OCI-LY3 (cell line): ENCODE results near the gene NRG2.

ENCODE experiments used
- H2AFZ ChIP-seq: fragments of 200-600, 300-600 bp; shearing (Covaris generic); 2 replicates; pipeline ENCODE4 v1.6.0; 2014; ENCODE audit warnings: antibody characterized with exemption, low read depth, low read length
- H3K27ac ChIP-seq: fragments of 200-600, 300-600 bp; sonication (generic); 2 replicates; pipeline ENCODE4 v1.5.1; 2014; ENCODE audit warnings: mild to moderate bottlenecking, low read length, moderate library complexity, mixed read lengths
- H3K27me3 ChIP-seq: fragments of 200-600, 300-600 bp; sonication (generic); 2 replicates; pipeline ENCODE4 v1.6.1; 2014; ENCODE audit warnings: low read depth, low read length, mixed read lengths
- H3K36me3 ChIP-seq: fragments of 200-600, 300-600 bp; sonication (generic); replicated peaks from 2 replicates; pipeline ENCODE3; 2014; ENCODE audit warnings: low read depth, low read length, mixed read lengths
- H3K4me1 ChIP-seq: fragments of 300-600, 200-600 bp; sonication (generic); 2 replicates; pipeline ENCODE4 v1.6.1; 2014; ENCODE audit warnings: low read length, mixed read lengths
- H3K4me2 ChIP-seq: fragments of 200-600, 300-600 bp; sonication (generic); 2 replicates; pipeline ENCODE4 v1.6.1; 2014; ENCODE audit warnings: low read length, mixed read lengths
- H3K4me3 ChIP-seq: fragments of 300-600, 200-600 bp; sonication (generic); 2 replicates; pipeline ENCODE4 v1.5.1; 2014; ENCODE audit warnings: antibody characterized with exemption, mild to moderate bottlenecking, low read length, moderate library complexity
- H3K79me2 ChIP-seq: fragments of 300-600, 200-600 bp; shearing (Covaris generic); 2 replicates; pipeline ENCODE4 v1.6.1; 2014; ENCODE audit warnings: mild to moderate bottlenecking, low read length, mixed read lengths
- H3K9ac ChIP-seq: fragments of 300-600, 200-600 bp; shearing (Covaris generic); 2 replicates; pipeline ENCODE4 v1.6.0; 2014; ENCODE audit warnings: mild to moderate bottlenecking, low read length, moderate library complexity
- H3K9me3 ChIP-seq: fragments of 200-600, 300-600 bp; shearing (Covaris generic); 2 replicates; pipeline ENCODE4 v1.6.1; 2014; ENCODE audit warnings: low read length, mixed read lengths; ENCODE audit not compliant: insufficient read depth
- H4K20me1 ChIP-seq: fragments of 200-600, 300-600 bp; sonication (generic); 2 replicates; pipeline ENCODE4 v1.6.1; 2016; ENCODE audit warnings: low read length, mixed read lengths; ENCODE audit not compliant: insufficient read depth
- EZH2phosphoT487 ChIP-seq: fragments of 200-600 bp; shearing (Covaris generic); IDR thresholded peaks from 2 replicates; pipeline ENCODE4 v1.6.1; 2018; ENCODE audit warnings: antibody characterized with exemption, mixed run types, low read depth
- TF ChIP-seq, protein P1 (sequence below): fragments of 200-600, 300-600 bp; sonication (generic); IDR thresholded peaks from 2 replicates; pipeline ENCODE4 v1.5.1; 2014; ENCODE audit warnings: antibody characterized with exemption, low read length, low read depth

The NRG2 gene

GRCh38 chr5:140033037-140033760 lies 9.9 kb downstream of the NRG2 start:
- TF ChIP-seq EZH2phosphoT487 = no peak
- TF ChIP-seq, protein P1, sequence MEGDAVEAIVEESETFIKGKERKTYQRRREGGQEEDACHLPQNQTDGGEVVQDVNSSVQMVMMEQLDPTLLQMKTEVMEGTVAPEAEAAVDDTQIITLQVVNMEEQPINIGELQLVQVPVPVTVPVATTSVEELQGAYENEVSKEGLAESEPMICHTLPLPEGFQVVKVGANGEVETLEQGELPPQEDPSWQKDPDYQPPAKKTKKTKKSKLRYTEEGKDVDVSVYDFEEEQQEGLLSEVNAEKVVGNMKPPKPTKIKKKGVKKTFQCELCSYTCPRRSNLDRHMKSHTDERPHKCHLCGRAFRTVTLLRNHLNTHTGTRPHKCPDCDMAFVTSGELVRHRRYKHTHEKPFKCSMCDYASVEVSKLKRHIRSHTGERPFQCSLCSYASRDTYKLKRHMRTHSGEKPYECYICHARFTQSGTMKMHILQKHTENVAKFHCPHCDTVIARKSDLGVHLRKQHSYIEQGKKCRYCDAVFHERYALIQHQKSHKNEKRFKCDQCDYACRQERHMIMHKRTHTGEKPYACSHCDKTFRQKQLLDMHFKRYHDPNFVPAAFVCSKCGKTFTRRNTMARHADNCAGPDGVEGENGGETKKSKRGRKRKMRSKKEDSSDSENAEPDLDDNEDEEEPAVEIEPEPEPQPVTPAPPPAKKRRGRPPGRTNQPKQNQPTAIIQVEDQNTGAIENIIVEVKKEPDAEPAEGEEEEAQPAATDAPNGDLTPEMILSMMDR = no peak
- H3K4me3 ChIP-seq = no peak overlapping the region
- H3K79me2 ChIP-seq = no peaks in the 10 kb centered on the region
- peaks cover 6% of the 10 kb centered on the region for H3K27me3 ChIP-seq
- no peak overlapping the region for H3K27ac ChIP-seq
- no peaks in the 10 kb centered on the region for H3K36me3 ChIP-seq
- H3K4me2 ChIP-seq = no peak overlapping the region
- H3K9ac ChIP-seq = no peak overlapping the region
- no peaks in the 10 kb centered on the region for H3K4me1 ChIP-seq
- no peaks in the 10 kb centered on the region for H3K9me3 ChIP-seq
- H4K20me1 ChIP-seq = no peaks in the 10 kb centered on the region
- H2AFZ ChIP-seq = no peak overlapping the region

- H3K36me3 ChIP-seq = no peaks in the 10 kb centered on the region
- H3K27ac ChIP-seq = no peak overlapping the region
- TF ChIP-seq, protein P1 = no peak
- TF ChIP-seq EZH2phosphoT487 = no peak
- H3K4me3 ChIP-seq = no peak overlapping the region
- peaks cover 3% of the 10 kb centered on the region; the same call in 1 of the 2 replicates for H3K27me3 ChIP-seq
- no peaks in the 10 kb centered on the region for H3K4me1 ChIP-seq
- H3K9me3 ChIP-seq = no peaks in the 10 kb centered on the region
- no peak overlapping the region for H3K9ac ChIP-seq
- H3K4me2 ChIP-seq = no peak overlapping the region
- no peak overlapping the region for H2AFZ ChIP-seq
- H4K20me1 ChIP-seq = no peaks in the 10 kb centered on the region
- H3K79me2 ChIP-seq = no peaks in the 10 kb centered on the region
These were observed 10.8 kb downstream of the NRG2 start for GRCh38 chr5:140032296-140032695.

DNA sequence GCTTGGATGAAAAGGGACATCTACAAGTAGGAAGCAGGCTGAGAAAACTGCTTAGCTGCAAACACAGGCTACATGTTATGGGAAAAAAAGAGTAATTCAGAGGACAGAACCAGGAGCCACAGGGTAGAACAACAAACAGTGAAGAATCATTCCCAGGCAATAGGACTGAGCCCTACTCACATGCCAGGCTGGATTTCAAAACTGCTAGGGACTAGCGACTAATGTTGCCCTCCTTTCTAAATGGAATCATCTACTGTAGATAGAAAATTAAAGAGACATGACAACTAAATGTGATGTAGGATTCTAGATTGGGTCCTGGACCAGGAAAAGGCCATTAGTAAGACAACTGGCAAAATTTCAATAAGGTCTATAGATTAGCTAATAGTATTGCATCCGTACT lies 15.3 kb downstream of the NRG2 start:
- H3K36me3 ChIP-seq = no peaks in the 10 kb centered on the region
- no peak overlapping the region for H3K4me2 ChIP-seq
- TF ChIP-seq, protein P1 = no peak
- TF ChIP-seq EZH2phosphoT487 = no peak
- H3K79me2 ChIP-seq = no peaks in the 10 kb centered on the region
- H3K4me1 ChIP-seq = no peaks in the 10 kb centered on the region
- no peak overlapping the region for H3K4me3 ChIP-seq
- no peak overlapping the region for H2AFZ ChIP-seq
- H3K27me3 ChIP-seq = peaks cover 4% of the 10 kb centered on the region
- no peak overlapping the region for H3K27ac ChIP-seq
- H4K20me1 ChIP-seq = no peaks in the 10 kb centered on the region
- no peak overlapping the region for H3K9ac ChIP-seq
- H3K9me3 ChIP-seq = no peaks in the 10 kb centered on the region

DNA sequence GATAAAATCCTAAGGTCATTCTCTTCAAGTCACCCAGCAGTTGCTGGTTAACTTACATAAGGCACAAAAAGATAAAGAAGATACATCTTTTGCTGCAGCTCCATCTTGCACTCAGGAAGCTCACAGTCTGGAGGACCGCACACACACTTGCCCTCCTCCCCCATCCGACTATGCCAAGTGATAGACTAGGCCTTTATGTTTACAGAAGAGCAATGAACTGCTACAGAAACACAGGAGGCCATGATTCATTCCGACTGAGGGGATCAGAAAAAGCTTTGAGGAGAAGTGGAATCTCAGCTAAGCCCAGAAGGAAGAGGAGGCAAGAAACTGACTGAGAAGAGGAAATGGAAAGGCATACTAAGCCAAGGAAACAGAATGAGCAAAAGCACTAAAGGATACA lies 17.4 kb downstream of the NRG2 start:
- no peak overlapping the region for H3K27ac ChIP-seq
- no peaks in the 10 kb centered on the region for H3K4me1 ChIP-seq
- no peaks in the 10 kb centered on the region for H3K36me3 ChIP-seq
- no peak overlapping the region for H2AFZ ChIP-seq
- H3K27me3 ChIP-seq = peaks cover 12% of the 10 kb centered on the region
- no peak overlapping the region for H3K9ac ChIP-seq
- TF ChIP-seq, protein P1 = no peak
- no peak for TF ChIP-seq EZH2phosphoT487
- H3K4me2 ChIP-seq = no peak overlapping the region
- no peak overlapping the region for H3K4me3 ChIP-seq
- no peaks in the 10 kb centered on the region for H4K20me1 ChIP-seq
- no peaks in the 10 kb centered on the region for H3K9me3 ChIP-seq
- H3K79me2 ChIP-seq = no peaks in the 10 kb centered on the region
